ENCODE results near the gene LGALS9. TPM values are rescaled to one million over a fixed set of nuclear protein-coding genes. Genes with fewer than 3 reads are reported as not detected.

The LGALS9 gene
- total RNA-seq, 1 donor from 2014 or later = 9.4 TPM

DNA sequence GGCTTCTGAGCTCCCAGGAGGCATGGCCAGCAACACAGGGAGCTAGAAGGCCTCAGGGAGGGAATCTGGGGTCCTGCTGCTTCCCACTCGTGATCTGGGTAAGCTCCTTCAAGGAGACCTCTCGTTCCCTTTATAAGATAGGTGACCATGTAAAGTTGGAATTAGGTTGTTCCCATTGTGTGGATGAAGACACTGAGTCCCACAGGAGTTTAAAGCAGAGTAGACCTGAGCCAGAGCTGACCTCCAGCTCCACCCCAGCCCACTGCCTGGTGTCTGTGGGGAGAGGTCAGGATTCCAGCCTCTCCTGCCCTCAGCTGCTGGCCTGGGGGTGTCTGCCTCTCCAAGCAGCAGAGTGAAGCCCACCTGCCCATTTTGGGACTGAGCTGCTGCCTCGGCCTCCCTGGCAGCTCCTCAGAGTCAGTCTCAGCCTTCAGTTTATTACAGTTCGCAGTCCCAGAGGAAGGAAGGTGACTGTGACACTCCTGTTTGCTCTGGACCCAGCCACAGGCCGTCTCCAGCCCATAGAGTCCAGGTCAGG is 33.1 kb upstream of the LGALS9 start:
- no peak for FAIRE-seq
- Mint-ChIP-seq H3K4me1 (ENCODE audit: low read depth, unreplicated experiment) (peaks cover 20% of the 10 kb centered on the region), H3K4me3 (ENCODE audit: unreplicated experiment) (no peak overlapping the region), H3K27ac (ENCODE audit: unreplicated experiment) (no peak overlapping the region), H3K9me3 (ENCODE audit: unreplicated experiment) (no peaks in the 10 kb centered on the region), H3K27me3 (ENCODE audit: low read depth, unreplicated experiment) (no peaks in the 10 kb centered on the region), H3K36me3 (ENCODE audit: low read depth, unreplicated experiment) (peaks cover 51% of the 10 kb centered on the region)
- Histone ChIP-seq H3K36me3 (ENCODE audit: insufficient read depth, low read length) (peaks cover 19% of the 10 kb centered on the region), H3K4me1 (ENCODE audit: insufficient read depth, low read length) (peaks cover 2% of the 10 kb centered on the region), H4K20me1 (ENCODE audit: insufficient read depth, low read length) (peaks cover 16% of the 10 kb centered on the region), H3K27ac (ENCODE audit: low read depth, low read length) (no peak overlapping the region), H3K79me2 (ENCODE audit: insufficient read depth, low read length) (no peaks in the 10 kb centered on the region), H3K4me2 (ENCODE audit: low read length) (no peak overlapping the region), H3K4me3 (ENCODE audit: insufficient read depth, low read depth, low read length) (no peak overlapping the region), H2AFZ (ENCODE audit: low read depth, low read length) (no peak overlapping the region), H3K27me3 (ENCODE audit: insufficient read depth, low read length) (no peaks in the 10 kb centered on the region), H3K9ac (ENCODE audit: low read length) (no peak overlapping the region), H3K9me3 (ENCODE audit: insufficient read depth, low read depth, low read length) (no peaks in the 10 kb centered on the region)
- TF ChIP-seq, protein P1, sequence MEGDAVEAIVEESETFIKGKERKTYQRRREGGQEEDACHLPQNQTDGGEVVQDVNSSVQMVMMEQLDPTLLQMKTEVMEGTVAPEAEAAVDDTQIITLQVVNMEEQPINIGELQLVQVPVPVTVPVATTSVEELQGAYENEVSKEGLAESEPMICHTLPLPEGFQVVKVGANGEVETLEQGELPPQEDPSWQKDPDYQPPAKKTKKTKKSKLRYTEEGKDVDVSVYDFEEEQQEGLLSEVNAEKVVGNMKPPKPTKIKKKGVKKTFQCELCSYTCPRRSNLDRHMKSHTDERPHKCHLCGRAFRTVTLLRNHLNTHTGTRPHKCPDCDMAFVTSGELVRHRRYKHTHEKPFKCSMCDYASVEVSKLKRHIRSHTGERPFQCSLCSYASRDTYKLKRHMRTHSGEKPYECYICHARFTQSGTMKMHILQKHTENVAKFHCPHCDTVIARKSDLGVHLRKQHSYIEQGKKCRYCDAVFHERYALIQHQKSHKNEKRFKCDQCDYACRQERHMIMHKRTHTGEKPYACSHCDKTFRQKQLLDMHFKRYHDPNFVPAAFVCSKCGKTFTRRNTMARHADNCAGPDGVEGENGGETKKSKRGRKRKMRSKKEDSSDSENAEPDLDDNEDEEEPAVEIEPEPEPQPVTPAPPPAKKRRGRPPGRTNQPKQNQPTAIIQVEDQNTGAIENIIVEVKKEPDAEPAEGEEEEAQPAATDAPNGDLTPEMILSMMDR (IDR thresholded peaks at IDR 0.05; ENCODE audit: insufficient read depth, low read depth, low read length) = no peak
- no peak for TF ChIP-seq EZH2 (IDR thresholded peaks at IDR 0.05; ENCODE audit: insufficient read depth, low read length)
- DNase-seq (ENCODE audit: low read depth) = no peak

DNA sequence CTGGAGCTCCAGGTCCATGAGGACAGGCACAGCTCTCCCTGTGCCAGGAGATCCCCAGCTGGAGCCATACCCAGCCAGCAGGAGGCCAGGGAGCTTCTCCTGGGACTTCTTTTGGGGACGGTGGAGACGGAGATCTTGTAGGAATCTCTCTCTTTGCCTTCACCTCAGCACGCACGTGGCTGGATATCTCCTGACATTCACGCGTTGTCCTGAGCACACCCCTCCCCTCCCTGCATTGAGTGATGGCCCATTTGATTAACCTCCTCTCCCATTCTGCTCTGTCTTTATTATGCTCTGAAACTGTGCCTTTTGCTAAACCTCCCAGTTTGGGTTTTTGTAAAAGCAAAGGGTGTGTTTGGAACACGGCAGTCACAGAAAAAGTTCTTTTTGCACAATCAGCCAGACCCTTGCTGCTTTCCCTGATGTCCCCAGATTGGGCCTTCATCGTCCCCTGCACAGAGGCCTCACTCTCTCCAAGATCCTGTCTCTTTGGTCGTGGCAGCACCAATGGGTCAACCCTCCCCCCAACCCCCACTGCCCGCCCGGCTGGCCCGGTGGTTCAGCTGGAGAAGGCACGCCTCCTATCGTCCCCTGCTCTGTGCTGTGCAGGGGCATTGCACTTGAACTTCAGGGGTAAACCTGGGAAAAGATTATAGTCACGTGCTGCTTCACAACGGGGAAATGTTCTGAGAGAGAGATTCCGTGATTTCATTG is 32.5 kb upstream of the LGALS9 start:
- H3K4me1 Mint-ChIP-seq (ENCODE audit: low read depth, unreplicated experiment) = peaks cover 20% of the 10 kb centered on the region
- peaks cover 50% of the 10 kb centered on the region for H3K36me3 Mint-ChIP-seq (ENCODE audit: low read depth, unreplicated experiment)
- Histone ChIP-seq H3K4me3 (ENCODE audit: insufficient read depth, low read depth, low read length) (no peak overlapping the region), H2AFZ (ENCODE audit: low read depth, low read length) (no peak overlapping the region), H3K4me2 (ENCODE audit: low read length) (no peak overlapping the region), H3K27ac (ENCODE audit: low read depth, low read length) (no peak overlapping the region), H3K4me1 (ENCODE audit: insufficient read depth, low read length) (peaks cover 2% of the 10 kb centered on the region), H3K36me3 (ENCODE audit: insufficient read depth, low read length) (peaks cover 19% of the 10 kb centered on the region), H3K79me2 (ENCODE audit: insufficient read depth, low read length) (no peaks in the 10 kb centered on the region), H3K27me3 (ENCODE audit: insufficient read depth, low read length) (no peaks in the 10 kb centered on the region), H3K9me3 (ENCODE audit: insufficient read depth, low read depth, low read length) (no peaks in the 10 kb centered on the region), H4K20me1 (ENCODE audit: insufficient read depth, low read length) (peaks cover 22% of the 10 kb centered on the region), H3K9ac (ENCODE audit: low read length) (no peak overlapping the region)
- H3K9me3 Mint-ChIP-seq (ENCODE audit: unreplicated experiment) = no peaks in the 10 kb centered on the region
- H3K27ac Mint-ChIP-seq (ENCODE audit: unreplicated experiment) = no peak overlapping the region
- H3K27me3 Mint-ChIP-seq (ENCODE audit: low read depth, unreplicated experiment) = no peaks in the 10 kb centered on the region
- no peak overlapping the region for H3K4me3 Mint-ChIP-seq (ENCODE audit: unreplicated experiment)
- DNase-seq (ENCODE audit: low read depth) (no peak), FAIRE-seq (no peak)
- TF ChIP-seq, protein P1 (IDR thresholded peaks at IDR 0.05; ENCODE audit: insufficient read depth, low read depth, low read length) = no peak
- TF ChIP-seq EZH2 (IDR thresholded peaks at IDR 0.05; ENCODE audit: insufficient read depth, low read length) = no peak

DNA sequence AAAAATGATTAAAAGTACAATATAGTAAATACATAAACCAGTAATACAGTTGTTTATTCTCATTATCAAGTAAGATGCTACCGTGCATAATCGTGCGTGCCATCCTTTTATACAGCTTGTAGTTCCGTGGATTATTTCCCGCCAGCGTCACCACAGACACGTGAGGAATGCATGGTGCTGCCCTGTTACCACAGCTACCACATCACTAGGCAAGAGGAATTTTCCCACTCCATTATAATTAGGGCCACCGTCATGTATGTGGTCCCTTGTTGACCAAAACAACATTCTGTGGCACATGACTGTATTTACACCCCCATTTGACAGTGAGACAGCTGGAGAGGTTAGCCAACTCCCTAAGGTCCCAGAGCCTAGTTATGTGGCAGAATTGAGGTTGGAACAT is 30.5 kb upstream of the LGALS9 start:
- peak; percentile 74 for DNase-seq (ENCODE audit: low read depth)
- peaks cover 48% of the 10 kb centered on the region for H3K36me3 Mint-ChIP-seq (ENCODE audit: low read depth, unreplicated experiment)
- TF ChIP-seq, protein P1 (IDR thresholded peaks at IDR 0.05; ENCODE audit: insufficient read depth, low read depth, low read length) = no peak
- no peak for TF ChIP-seq EZH2 (IDR thresholded peaks at IDR 0.05; ENCODE audit: insufficient read depth, low read length)

More for the DNA sequence above, 30.5 kb upstream of the LGALS9 start:
- Histone ChIP-seq H3K27ac (ENCODE audit: low read depth, low read length) (peak overlapping the region; percentile 29), H3K36me3 (ENCODE audit: insufficient read depth, low read length) (peaks cover 26% of the 10 kb centered on the region), H2AFZ (ENCODE audit: low read depth, low read length) (no peak overlapping the region), H3K27me3 (ENCODE audit: insufficient read depth, low read length) (no peaks in the 10 kb centered on the region), H3K4me1 (ENCODE audit: insufficient read depth, low read length) (peaks cover 2% of the 10 kb centered on the region), H4K20me1 (ENCODE audit: insufficient read depth, low read length) (peaks cover 29% of the 10 kb centered on the region), H3K9me3 (ENCODE audit: insufficient read depth, low read depth, low read length) (no peaks in the 10 kb centered on the region), H3K79me2 (ENCODE audit: insufficient read depth, low read length) (no peaks in the 10 kb centered on the region), H3K4me3 (ENCODE audit: insufficient read depth, low read depth, low read length) (no peak overlapping the region), H3K4me2 (ENCODE audit: low read length) (no peak overlapping the region), H3K9ac (ENCODE audit: low read length) (no peak overlapping the region)
- Mint-ChIP-seq H3K4me3 (ENCODE audit: unreplicated experiment) (no peak overlapping the region), H3K27ac (ENCODE audit: unreplicated experiment) (peak overlapping the region; percentile 75), H3K4me1 (ENCODE audit: low read depth, unreplicated experiment) (peaks cover 20% of the 10 kb centered on the region), H3K9me3 (ENCODE audit: unreplicated experiment) (no peaks in the 10 kb centered on the region), H3K27me3 (ENCODE audit: low read depth, unreplicated experiment) (no peaks in the 10 kb centered on the region)
- no peak for FAIRE-seq
